ENCODE results near the gene ATRNL1.

GRCh38 chr10:115902596-115902995 lies 809.4 kb downstream of the ATRNL1 start:
- TF ChIP-seq POLR2A (IDR thresholded peaks at IDR 0.05): no peak
- TF ChIP-seq, protein P1, sequence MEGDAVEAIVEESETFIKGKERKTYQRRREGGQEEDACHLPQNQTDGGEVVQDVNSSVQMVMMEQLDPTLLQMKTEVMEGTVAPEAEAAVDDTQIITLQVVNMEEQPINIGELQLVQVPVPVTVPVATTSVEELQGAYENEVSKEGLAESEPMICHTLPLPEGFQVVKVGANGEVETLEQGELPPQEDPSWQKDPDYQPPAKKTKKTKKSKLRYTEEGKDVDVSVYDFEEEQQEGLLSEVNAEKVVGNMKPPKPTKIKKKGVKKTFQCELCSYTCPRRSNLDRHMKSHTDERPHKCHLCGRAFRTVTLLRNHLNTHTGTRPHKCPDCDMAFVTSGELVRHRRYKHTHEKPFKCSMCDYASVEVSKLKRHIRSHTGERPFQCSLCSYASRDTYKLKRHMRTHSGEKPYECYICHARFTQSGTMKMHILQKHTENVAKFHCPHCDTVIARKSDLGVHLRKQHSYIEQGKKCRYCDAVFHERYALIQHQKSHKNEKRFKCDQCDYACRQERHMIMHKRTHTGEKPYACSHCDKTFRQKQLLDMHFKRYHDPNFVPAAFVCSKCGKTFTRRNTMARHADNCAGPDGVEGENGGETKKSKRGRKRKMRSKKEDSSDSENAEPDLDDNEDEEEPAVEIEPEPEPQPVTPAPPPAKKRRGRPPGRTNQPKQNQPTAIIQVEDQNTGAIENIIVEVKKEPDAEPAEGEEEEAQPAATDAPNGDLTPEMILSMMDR (IDR thresholded peaks at IDR 0.05): no peak
